Measurements from ENCODE around the gene C19orf85. TPM values are rescaled to one million over a fixed set of nuclear protein-coding genes. Genes with fewer than 3 reads are reported as not detected.

C19orf85 gene
- total and polyA plus RNA-seq, 10 of the 15 experiments (the other 5 are each of a cell fraction or from before 2014, with no cell fraction given): not detected

GRCh38 chr19:55473225-55474012 is 8.9 kb upstream of the C19orf85 start (continued):
- no peak for TF ChIP-seq RELB (IDR thresholded peaks at IDR 0.05; ENCODE audit: low read depth)

- no peaks in the 10 kb centered on the region for H3K9me3 ChIP-seq (replicated peaks; ENCODE audit: control insufficient read depth, insufficient read depth, low read length)
- FAIRE-seq: no peak
- ChIA-PET SMC1A (ENCODE audit: uncharacterized antibody, unreplicated experiment) (interaction anchor here (1.1 kb wide), 1 partner anchor 31 kb away, joined by 3 read pairs; no protein-coding TSS in a partner anchor), CTCF (no interaction called here), POLR2A (no interaction called here), RAD21 (ENCODE audit: unreplicated experiment) (no interaction called here)
- H3K79me2 ChIP-seq (ENCODE audit: control insufficient read depth, insufficient read depth, low read length): no peaks in the 10 kb centered on the region; the same call in 1 of the 2 replicates
- no peaks in the 10 kb centered on the region for H4K20me1 ChIP-seq (ENCODE audit: control insufficient read depth, insufficient read depth)
- no peaks in the 10 kb centered on the region for H3K36me3 ChIP-seq (ENCODE audit: control insufficient read depth in 2 of 2, insufficient read depth in 2 of 2, low read length in 1 of 2)
- no peak overlapping the region for H3K27ac ChIP-seq (ENCODE audit: control insufficient read depth, insufficient read depth)
- intact Hi-C loops (cut with micrococcal nuclease; ENCODE audit: unreplicated experiment) (no loop called here), in situ Hi-C loops (cut with MboI) (no loop called here)
- H3K27me3 ChIP-seq (replicated peaks in 1 of 2; ENCODE audit: control insufficient read depth in 2 of 2, insufficient read depth in 2 of 2, low read length in 1 of 2): no peaks in the 10 kb centered on the region
- DNase-seq (ENCODE audit: low read depth, low spot score): no peak
- no peak for ATAC-seq
- peaks cover 4% of the 10 kb centered on the region; the same call in 1 of the 2 replicates for H3K4me1 ChIP-seq (ENCODE audit: control insufficient read depth, insufficient read depth, low read length)
- WGBS (ENCODE audit: insufficient coverage, insufficient replicate concordance, low lambda C conversion rate, missing lambda C conversion rate): 66% methylated on average over 8 of the region's 8 CpGs
- H3K4me3 ChIP-seq: no peak overlapping the region
- no peak for TF ChIP-seq ESRRA (IDR thresholded peaks at IDR 0.05; ENCODE audit: low read length)
- no peak for TF ChIP-seq POLR2A (IDR thresholded peaks at IDR 0.05; ENCODE audit: low read depth, low read length)
- TF ChIP-seq SMARCA5 (IDR thresholded peaks at IDR 0.05): no peak
- TF ChIP-seq ZNF207 (IDR thresholded peaks at IDR 0.05; ENCODE audit: borderline replicate concordance): no peak
- TF ChIP-seq CBX3 (IDR thresholded peaks at IDR 0.05; ENCODE audit: borderline replicate concordance, low read depth): no peak
- no peak for TF ChIP-seq FOXM1 (IDR thresholded peaks at IDR 0.05; ENCODE audit: low read depth, low read length)
- TF ChIP-seq RB1 (IDR thresholded peaks at IDR 0.05; ENCODE audit: borderline replicate concordance): no peak
- TF ChIP-seq KAT2A (conservative IDR thresholded peaks at IDR 0.05; ENCODE audit: control insufficient read depth, low read depth, low read length): no peak
- TF ChIP-seq MYB (IDR thresholded peaks at IDR 0.05; ENCODE audit: borderline replicate concordance, low read depth, low read length): no peak
- TF ChIP-seq TCF3 (IDR thresholded peaks at IDR 0.05; ENCODE audit: borderline replicate concordance, insufficient read depth, low read depth, low read length): no peak
- TF ChIP-seq NKRF (conservative IDR thresholded peaks at IDR 0.05): no peak
- TF ChIP-seq RUNX3 (IDR thresholded peaks at IDR 0.05; ENCODE audit: low read length): no peak
- TF ChIP-seq RFX5 (IDR thresholded peaks at IDR 0.05; ENCODE audit: low read depth, low read length): no peak
- H2AFZ ChIP-seq (ENCODE audit: control insufficient read depth, low read depth, low read length): no peak overlapping the region
- H3K4me2 ChIP-seq (ENCODE audit: control insufficient read depth, insufficient read depth): no peak overlapping the region
- H3K9ac ChIP-seq (ENCODE audit: control insufficient read depth, insufficient read depth, low read length): no peak overlapping the region
- BruUV-seq (replicated peaks): no TSS peak
Observed at GRCh38 chr19:55472463-55472862, 7.9 kb upstream of the C19orf85 start.

Data from GM12878 (cell line).